HG03103 (cell line): ENCODE results near the gene RAB3D.
"Not testable (repeated sequence)": the region's sequence is repeated elsewhere in the genome, so short reads cannot be mapped to it uniquely, and the experiment has no call there.

Source experiments
- ATAC-seq: cut with Tn5 transposase; IDR thresholded peaks from one replicate; pipeline ENCODE4 v1.9.1; 2021; ENCODE audit warnings: low read depth; ENCODE audit not compliant: unreplicated experiment

The RAB3D gene

DNA sequence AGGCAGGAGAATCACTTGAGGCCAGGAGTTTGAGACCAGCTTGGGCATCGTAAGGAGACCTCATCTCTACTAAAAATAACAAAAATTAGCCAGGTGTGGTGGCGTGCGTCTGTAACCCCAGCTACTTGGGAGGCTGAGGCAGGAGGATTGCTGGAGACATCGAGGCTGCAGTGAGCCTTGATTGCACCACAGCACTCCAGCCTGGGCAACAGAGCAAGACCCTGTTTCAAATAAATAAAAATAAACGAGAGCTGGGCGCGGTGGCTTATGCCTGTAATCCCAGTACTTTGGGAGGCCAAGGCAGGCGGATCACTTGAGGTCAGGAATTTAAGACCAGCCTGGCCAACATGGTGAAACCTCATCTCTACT, 626 bp upstream of the RAB3D start:
- ATAC-seq: not testable (repeated sequence)

GRCh38 chr19:11338569-11339253, 746 bp downstream of the RAB3D start:
- ATAC-seq: no peak

DNA sequence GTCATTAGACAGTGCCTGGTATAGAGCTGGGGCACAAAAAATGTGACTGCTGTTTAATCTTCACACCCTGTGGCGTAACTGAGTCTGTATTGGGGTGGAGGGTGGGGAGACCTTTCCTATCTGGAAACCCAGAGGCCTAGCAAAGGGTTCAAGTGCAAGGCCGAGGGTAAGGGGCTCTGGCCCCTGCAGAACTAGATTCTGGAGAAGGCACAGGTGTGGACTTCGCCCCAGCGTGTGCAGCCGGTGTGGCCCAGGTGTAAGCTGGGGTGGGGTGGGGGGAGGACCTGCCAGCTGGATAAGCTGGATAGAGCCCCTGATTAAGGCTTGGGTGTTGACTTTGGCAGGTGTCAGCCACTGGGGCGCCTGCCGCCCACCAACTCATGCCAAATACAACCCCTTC, 1.3 kb downstream of the RAB3D start:
- no peak for ATAC-seq

DNA sequence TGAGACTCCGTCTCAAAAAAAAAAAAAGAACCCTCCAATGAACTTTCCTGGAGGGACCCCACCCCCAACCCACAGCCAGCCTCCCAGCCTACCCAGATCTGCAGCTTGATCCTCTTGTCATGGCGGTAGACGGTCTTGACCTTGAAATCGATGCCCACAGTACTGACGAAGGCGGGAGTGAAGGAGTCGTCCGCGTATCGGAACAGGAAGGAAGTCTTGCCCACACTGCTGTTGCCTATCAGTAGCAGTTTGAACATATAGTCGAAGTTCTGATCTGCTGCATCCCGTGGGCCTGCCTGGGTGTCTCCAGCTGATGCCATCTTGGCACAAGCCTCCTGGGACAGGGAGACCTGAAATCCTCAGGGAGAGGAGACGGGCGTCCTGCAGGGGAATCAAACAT, 2.4 kb downstream of the RAB3D start:
- ATAC-seq: no peak

GRCh38 chr19:11335449-11336146, 3.9 kb downstream of the RAB3D start:
- no peak for ATAC-seq

DNA sequence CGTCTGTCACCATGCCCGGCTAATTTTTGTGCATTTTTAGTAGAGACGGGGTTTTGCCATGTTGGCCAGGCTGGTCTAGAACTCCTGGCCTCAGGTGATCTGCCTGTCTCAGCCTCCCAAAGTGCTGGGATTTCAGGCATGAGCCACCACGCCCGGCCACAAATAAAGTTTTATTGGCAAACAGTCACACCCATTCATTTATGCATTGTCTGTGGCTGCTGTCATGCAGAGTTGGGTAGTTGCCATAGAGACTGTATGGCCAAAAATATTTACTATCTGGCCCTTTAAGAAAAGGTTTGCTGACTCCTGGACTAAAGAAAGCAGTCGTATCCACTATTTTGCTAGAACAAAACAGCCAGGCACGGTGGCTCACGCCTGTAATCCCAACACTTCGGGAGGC, 5.6 kb downstream of the RAB3D start:
- not testable (repeated sequence) for ATAC-seq

- no peak for ATAC-seq
Measured at GRCh38 chr19:11332822-11333221, 6.6 kb downstream of the RAB3D start.

DNA sequence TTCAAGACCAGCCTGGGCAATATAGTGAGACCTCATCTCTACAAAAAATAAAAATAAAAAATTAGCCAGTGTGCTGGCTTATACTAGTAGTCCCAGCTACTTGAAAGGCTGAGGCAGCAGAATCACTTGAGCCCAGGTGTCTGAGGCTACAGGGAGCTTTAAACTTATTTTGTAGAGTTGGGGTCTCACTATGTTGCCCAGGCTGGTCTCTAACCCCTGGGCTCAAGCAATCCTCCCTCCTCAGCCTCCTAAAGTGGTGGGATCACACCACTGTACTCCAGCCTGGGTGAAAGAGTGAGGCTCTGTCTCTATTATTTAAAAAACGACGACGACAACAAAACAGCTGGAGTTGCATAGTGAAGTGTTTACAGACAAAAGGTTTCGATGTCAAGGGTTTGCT, 8.0 kb downstream of the RAB3D start:
- ATAC-seq: no peak

DNA sequence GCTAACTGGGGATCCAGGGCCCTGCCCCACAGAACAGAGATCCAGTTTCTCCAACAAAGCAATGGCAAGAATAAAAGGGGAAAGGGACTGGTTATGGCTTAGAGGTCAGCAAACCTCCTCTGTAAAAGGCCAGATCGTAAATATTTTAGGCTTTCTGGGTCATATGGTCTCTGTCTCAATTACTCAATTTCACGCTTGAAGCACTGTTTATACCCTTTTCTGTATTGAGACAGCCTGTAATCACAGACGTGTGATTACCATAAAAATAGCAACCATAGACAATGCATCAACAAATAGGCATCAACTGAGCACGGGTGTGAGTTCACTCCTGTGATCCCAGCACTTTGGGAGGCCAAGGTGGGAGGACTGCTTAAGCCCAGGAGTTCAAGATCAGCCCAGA, 9.3 kb downstream of the RAB3D start:
- ATAC-seq: no peak

DNA sequence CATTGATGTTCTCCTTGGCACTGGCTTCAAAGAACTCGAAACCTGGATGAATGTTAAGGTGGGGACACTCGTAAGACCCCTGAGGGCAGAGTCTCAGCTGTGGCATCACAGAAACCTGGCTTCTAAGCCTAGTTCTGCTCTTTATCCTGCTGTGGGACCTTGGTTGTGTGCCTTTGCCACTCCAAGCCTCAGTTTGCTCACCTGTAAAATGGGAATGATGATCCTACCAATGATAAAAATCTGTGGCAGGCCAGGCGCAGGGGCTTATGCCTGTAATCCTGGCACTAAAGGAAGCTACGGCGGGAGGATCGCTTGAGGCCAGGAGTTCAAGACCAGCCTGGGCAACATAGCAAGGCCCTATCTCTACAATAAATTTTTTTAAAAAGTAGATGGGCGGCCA, 13.9 kb downstream of the RAB3D start:
- ATAC-seq: no peak

- ATAC-seq: no peak
Measured at GRCh38 chr19:11324748-11325389, 14.6 kb downstream of the RAB3D start.

DNA sequence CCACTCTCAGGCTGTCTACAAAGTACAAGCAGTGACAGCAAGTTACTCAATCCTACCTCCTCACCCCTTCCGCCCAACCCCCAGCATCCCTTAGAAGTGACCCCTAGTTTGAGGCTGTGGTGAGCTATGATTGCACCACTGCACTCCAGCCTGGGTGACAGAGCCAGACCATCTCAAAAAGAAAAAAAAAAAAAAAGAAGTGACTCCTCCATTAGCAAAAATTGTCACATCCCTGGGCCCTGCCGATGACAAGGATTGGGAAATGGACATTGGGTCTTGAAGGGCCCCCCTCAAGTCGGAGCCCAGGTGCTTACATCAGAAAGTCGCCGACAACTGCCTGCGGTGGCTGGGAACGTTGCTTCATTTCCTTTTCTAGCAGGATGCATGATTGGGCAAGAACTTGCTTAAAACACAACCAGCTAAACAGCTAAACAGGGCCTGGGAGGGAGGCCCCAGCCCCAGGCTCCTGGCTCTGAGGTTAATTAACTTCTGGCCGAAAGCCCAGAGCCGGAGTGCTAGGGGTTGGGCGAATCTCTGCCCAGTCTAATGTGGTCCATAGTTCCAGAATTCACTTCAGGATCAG, 15.3 kb downstream of the RAB3D start:
- ATAC-seq: no peak

- ATAC-seq: no peak
Measured at GRCh38 chr19:11323601-11324078, 15.8 kb downstream of the RAB3D start.

DNA sequence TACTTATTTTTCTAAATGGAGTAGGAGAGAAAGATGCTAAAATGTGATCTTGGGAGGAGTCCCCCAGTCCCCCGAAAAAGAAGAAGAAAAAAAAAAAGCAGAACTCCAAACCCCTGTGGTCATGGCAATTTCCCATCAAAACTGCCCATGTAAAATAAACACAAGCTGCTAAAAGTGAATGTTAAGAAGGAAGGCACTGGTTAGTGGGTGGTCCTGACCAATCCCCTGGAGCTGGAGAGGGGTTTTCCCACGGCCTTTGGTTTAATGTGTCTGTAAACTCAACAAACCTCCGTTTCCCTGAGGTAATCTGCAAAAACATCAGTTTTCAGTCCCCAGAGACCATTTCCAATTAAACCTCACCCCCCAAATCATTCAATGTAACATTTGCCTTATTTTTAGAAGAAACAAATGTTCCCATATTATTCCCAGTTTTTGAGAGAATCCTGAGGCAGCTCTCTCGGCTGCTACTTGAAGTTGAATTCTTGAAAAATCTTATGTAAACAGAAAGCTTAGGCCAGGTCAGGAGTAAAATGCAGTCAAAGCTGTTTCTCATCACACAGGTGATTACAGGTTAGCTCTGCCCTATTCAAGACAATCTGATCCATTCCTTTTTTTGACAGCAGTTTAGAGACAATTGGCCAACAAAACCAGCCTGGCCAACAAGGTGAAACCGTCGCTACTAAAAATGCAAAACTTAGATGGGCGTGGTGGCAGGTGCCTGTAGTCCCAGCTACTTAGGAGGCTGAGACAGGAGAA, 17.0 kb downstream of the RAB3D start:
- ATAC-seq: no peak

GRCh38 chr19:11321191-11322126, 18.0 kb downstream of the RAB3D start:
- no peak for ATAC-seq

- ATAC-seq: not testable (repeated sequence)
Measured at GRCh38 chr19:11320278-11320995, 19.0 kb downstream of the RAB3D start.

DNA sequence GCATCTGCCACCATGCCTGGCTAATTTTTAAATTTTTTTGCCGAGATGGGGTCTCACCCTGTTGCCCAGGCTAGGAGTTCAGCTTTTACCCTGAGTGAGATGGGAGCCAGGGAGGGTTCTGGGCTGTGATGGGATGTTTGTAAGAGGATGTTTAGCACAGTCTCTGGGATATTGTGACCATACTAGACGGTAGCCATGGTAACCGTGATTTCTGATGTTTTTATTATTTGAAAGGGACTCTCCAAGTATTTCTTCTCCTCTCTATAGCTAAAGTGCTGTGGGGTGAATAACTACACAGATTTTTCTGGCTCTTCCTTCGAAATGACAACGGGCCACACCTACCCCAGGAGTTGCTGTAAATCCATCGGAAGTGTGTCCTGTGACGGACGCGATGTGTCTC, 33.1 kb downstream of the RAB3D start:
- no peak for ATAC-seq

DNA sequence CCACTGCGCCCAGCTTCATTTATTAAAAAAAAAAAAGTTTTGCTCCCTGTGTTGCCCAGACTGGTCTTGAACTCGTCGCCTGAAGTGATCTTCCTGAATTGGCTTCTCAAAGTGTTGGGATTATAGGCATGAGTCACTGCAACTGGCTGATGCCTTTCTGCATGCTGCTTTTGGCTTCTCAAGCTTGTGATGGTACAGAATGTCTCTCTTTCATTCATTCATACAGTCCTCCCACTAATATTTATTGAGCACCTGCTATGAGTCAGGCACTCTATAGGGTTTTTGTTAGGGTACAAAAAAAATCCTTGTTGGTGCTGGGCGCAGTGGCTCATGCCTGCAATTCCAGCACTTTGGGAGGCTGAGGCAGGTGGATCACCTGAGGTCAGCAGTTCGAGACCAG, 34.5 kb downstream of the RAB3D start:
- ATAC-seq: no peak

GRCh38 chr19:11300811-11301120, 38.7 kb downstream of the RAB3D start:
- ATAC-seq: no peak
